Measurements from ENCODE around the gene TMEM132C. TPM values are rescaled to one million over a fixed set of nuclear protein-coding genes. Genes with fewer than 3 reads are reported as not detected.

The TMEM132C gene
- total RNA-seq, 1 donor from 2014 or later = 0.10 TPM

- DNase-seq (ENCODE audit: low spot score) (no peak), ATAC-seq (no peak)
These were observed 479.1 kb downstream of the TMEM132C start for GRCh38 chr12:128745772-128746689.

GRCh38 chr12:128747441-128747840 lies 480.5 kb downstream of the TMEM132C start:
- DNase-seq (ENCODE audit: low spot score) (no peak), ATAC-seq (no peak)

GRCh38 chr12:128752386-128752785 lies 485.4 kb downstream of the TMEM132C start:
- DNase-seq (ENCODE audit: low spot score) (no peak), ATAC-seq (no peak)

GRCh38 chr12:128753438-128753837 lies 486.5 kb downstream of the TMEM132C start:
- ATAC-seq = no peak
- no peak for DNase-seq (ENCODE audit: low spot score)

GRCh38 chr12:128754275-128754674 lies 487.3 kb downstream of the TMEM132C start:
- ATAC-seq = no peak
- DNase-seq (ENCODE audit: low spot score) = no peak

GRCh38 chr12:128755566-128755965 lies 488.6 kb downstream of the TMEM132C start:
- no peak for DNase-seq (ENCODE audit: low spot score)
- ATAC-seq = no peak

All from left lobe of liver (tissue), 2 donors.